GM23338 (cell line): ENCODE measurements around the gene SHISA9. TPM values are rescaled to one million over a fixed set of nuclear protein-coding genes. Genes with fewer than 3 reads are reported as not detected.

Experiments
- ATAC-seq: fragments of 200-7000 bp; cut with Tn5 transposase; 3 replicates; pipeline ENCODE4 v1.9.1; 2020
- DNase-seq: peaks from one replicate; pipeline ENCODE4 v3.0.0-alpha.2; 2015; ENCODE audit warnings: low spot score
- H2AFZ ChIP-seq: fragments of 200-600 bp; sonication (generic); 2 replicates; pipeline ENCODE4 v1.8.0; 2016; ENCODE audit warnings: antibody characterized with exemption, mild to moderate bottlenecking, moderate library complexity
- H3F3A ChIP-seq: fragments of 200-600 bp; sonication (generic); replicated peaks from 2 replicates; pipeline ENCODE4 v1.8.0; 2017; ENCODE audit warnings: antibody characterized with exemption, mixed run types, low read depth
- H3K27ac ChIP-seq: fragments of 200-600 bp; sonication (generic); 2 replicates; pipeline ENCODE4 v1.6.1; 2016; ENCODE audit warnings: low read depth
- H3K27me3 ChIP-seq: fragments of 200-600 bp; sonication (generic); 2 replicates; pipeline ENCODE4 v1.8.0; 2016; ENCODE audit warnings: mild to moderate bottlenecking, mixed run types, moderate library complexity; ENCODE audit not compliant: insufficient read depth
- H3K36me3 ChIP-seq: fragments of 200-600 bp; sonication (generic); 2 replicates; pipeline ENCODE4 v1.8.0; 2016; ENCODE audit warnings: mild to moderate bottlenecking; ENCODE audit not compliant: insufficient read depth
- H3K4me1 ChIP-seq: fragments of 200-600 bp; sonication (generic); 2 replicates; pipeline ENCODE4 v1.8.0; 2016; ENCODE audit warnings: mild to moderate bottlenecking, moderate library complexity; ENCODE audit not compliant: insufficient read depth
- H3K4me2 ChIP-seq: fragments of 200-600 bp; sonication (generic); 2 replicates; pipeline ENCODE4 v1.7.1; 2017; ENCODE audit warnings: mixed run types
- H3K4me3 ChIP-seq: fragments of 200-600 bp; sonication (generic); 2 replicates; pipeline ENCODE4 v1.6.1; 2016; ENCODE audit warnings: mixed run types
- H3K79me2 ChIP-seq: fragments of 200-600 bp; sonication (generic); replicated peaks from 2 replicates; pipeline ENCODE4 v1.8.0; 2017; ENCODE audit warnings: mild to moderate bottlenecking; ENCODE audit not compliant: insufficient read depth
- H3K9me2 ChIP-seq: fragments of 200-600 bp; sonication (generic); 2 replicates; pipeline ENCODE4 v1.8.0; 2017; ENCODE audit not compliant: insufficient read depth
- H4K20me1 ChIP-seq: fragments of 200-600 bp; sonication (generic); replicated peaks from 2 replicates; pipeline ENCODE4 v1.8.0; 2017; ENCODE audit warnings: mild to moderate bottlenecking; ENCODE audit not compliant: insufficient read depth
- H3K27ac Mint-ChIP-seq: 2 replicates; pipeline ENCODE4 v1.8.0; 2020; ENCODE audit warnings: inconsistent platforms, mild to moderate bottlenecking, moderate library complexity, mixed read lengths
- H3K27me3 Mint-ChIP-seq: 3 replicates; pipeline ENCODE4 v1.8.0; 2022; ENCODE audit warnings: low read depth, mild to moderate bottlenecking, moderate library complexity, mixed read lengths, inconsistent platforms; ENCODE audit not compliant: insufficient read depth, poor library complexity
- H3K36me3 Mint-ChIP-seq: 3 replicates; pipeline ENCODE4 v1.8.0; 2021; ENCODE audit warnings: low read depth, mild to moderate bottlenecking, inconsistent platforms, moderate library complexity, mixed read lengths
- H3K4me1 Mint-ChIP-seq: 3 replicates; pipeline ENCODE4 v1.8.0; 2020; ENCODE audit warnings: mild to moderate bottlenecking, inconsistent platforms, mixed read lengths
- H3K4me3 Mint-ChIP-seq: 3 replicates; pipeline ENCODE4 v1.8.0; 2021; ENCODE audit warnings: moderate library complexity, mild to moderate bottlenecking, inconsistent platforms, mixed read lengths
- H3K9me3 Mint-ChIP-seq: 3 replicates; pipeline ENCODE4 v1.8.0; 2020; ENCODE audit warnings: moderate library complexity, mild to moderate bottlenecking, inconsistent platforms, mixed read lengths
- CREB1 ChIP-seq: fragments of 250-450 bp; sonication (Bioruptor Pico); IDR thresholded peaks from 2 replicates; pipeline ENCODE4 v1.5.0; 2020; ENCODE audit warnings: low read depth, mild to moderate bottlenecking, moderate library complexity
- ETS1 ChIP-seq: IDR thresholded peaks from 2 replicates; pipeline ENCODE4 v1.6.1; 2016; ENCODE audit warnings: antibody characterized with exemption
- EZH2 ChIP-seq: fragments of 200-600 bp; sonication (generic); IDR thresholded peaks from one replicate; pipeline ENCODE4 v1.8.0; 2017; ENCODE audit warnings: antibody characterized with exemption, mild to moderate bottlenecking, low read depth; ENCODE audit not compliant: unreplicated experiment
- EZH2phosphoT487 ChIP-seq: fragments of 200-600 bp; sonication (generic); IDR thresholded peaks from one replicate; pipeline ENCODE4 v1.8.1; 2018; ENCODE audit warnings: antibody characterized with exemption; ENCODE audit not compliant: unreplicated experiment
- JUNB ChIP-seq: IDR thresholded peaks from one replicate; pipeline ENCODE4 v1.6.1; 2016; ENCODE audit warnings: antibody characterized with exemption; ENCODE audit not compliant: unreplicated experiment
- NANOG ChIP-seq: IDR thresholded peaks from 2 replicates; pipeline ENCODE4 v1.6.1; 2016; ENCODE audit warnings: antibody characterized with exemption, borderline replicate concordance
- POLR2AphosphoS5 ChIP-seq: IDR thresholded peaks from 2 replicates; pipeline ENCODE4 v1.6.1; 2016; ENCODE audit warnings: antibody characterized with exemption, low read depth
- STAT1 ChIP-seq: IDR thresholded peaks from one replicate; pipeline ENCODE4 v1.6.1; 2016; ENCODE audit warnings: antibody characterized with exemption; ENCODE audit not compliant: unreplicated experiment
- ZNF331 ChIP-seq: fragments of 250-450 bp; sonication (Bioruptor Pico); IDR thresholded peaks from 2 replicates; pipeline ENCODE4 v1.5.0; 2020; ENCODE audit warnings: low read depth, mild to moderate bottlenecking, moderate library complexity
- polyA plus RNA-seq: library from polyadenylated mRNA; unstranded; fragments of >200 nt; fragmentation: Nextera tagmentation; extraction: Ambion mirVana; gene quantifications from 2 replicates; pipeline ENCODE4 v1.2.1, GENCODE V29; 2016
- total RNA-seq: library from RNA; depleted of rRNA; stranded (reverse); fragments of >200 nt; shearing (Covaris generic); gene quantifications from 2 replicates; pipeline ENCODE4 v1.2.3, GENCODE V29; 2014
- TF ChIP-seq, protein P1 (sequence below), 2 experiments: fragments of 200-600 bp in 1 of 2; sonication (generic) in 1 of 2; conservative IDR thresholded peaks; 2 replicates each; pipeline versions ENCODE4 v1.5.1 to v1.6.1; 2016 to 2017; ENCODE audit warnings: antibody characterized with exemption in 2 of 2, low read depth in 2 of 2, mild to moderate bottlenecking in 2 of 2, moderate library complexity in 1 of 2
- TF ChIP-seq, protein P2 (sequence below): IDR thresholded peaks from one replicate; pipeline ENCODE4 v1.6.1; 2018; ENCODE audit warnings: antibody characterized with exemption; ENCODE audit not compliant: unreplicated experiment

Gene SHISA9
- total and polyA plus RNA-seq, 2 experiments from 2014 or later = 10.4 to 45.6 TPM

DNA sequence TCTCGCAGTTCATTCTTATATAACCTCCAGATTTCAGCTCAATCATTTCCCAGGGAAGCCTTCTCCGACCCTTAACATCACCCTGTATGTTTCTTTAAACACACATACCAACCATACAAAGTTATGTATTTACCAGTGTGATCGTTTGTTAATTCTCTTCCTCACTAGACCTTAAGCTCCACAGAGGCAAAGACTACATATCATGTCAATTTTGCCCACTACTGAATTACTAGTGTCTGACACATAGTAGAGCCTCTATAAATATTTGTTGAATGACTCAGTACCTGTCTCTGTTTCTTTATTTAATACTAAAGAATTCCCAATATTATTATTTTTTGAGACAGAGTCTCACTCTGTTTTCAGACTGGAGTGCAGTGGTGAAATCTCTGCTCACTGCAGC, 137.2 kb downstream of the SHISA9 start:
- Mint-ChIP-seq H3K27me3 (peaks cover 7% of the 10 kb centered on the region), H3K9me3 (peaks cover 9% of the 10 kb centered on the region), H3K4me3 (no peak overlapping the region), H3K36me3 (peaks cover 8% of the 10 kb centered on the region), H3K4me1 (peaks cover 24% of the 10 kb centered on the region), H3K27ac (no peak overlapping the region)
- no peak overlapping the region for H3K4me2 ChIP-seq
- peaks cover 23% of the 10 kb centered on the region for H3K4me1 ChIP-seq
- DNase-seq (no peak), ATAC-seq (no peak)
- no peaks in the 10 kb centered on the region for H3K27me3 ChIP-seq
- no peaks in the 10 kb centered on the region for H3K36me3 ChIP-seq
- no peak overlapping the region for H2AFZ ChIP-seq
- H3K4me3 ChIP-seq = no peak overlapping the region
- peaks cover 17% of the 10 kb centered on the region for H4K20me1 ChIP-seq
- H3K79me2 ChIP-seq = peaks cover 37% of the 10 kb centered on the region
- no peak for TF ChIP-seq ZNF331
- TF ChIP-seq ETS1 = no peak
- no peak for TF ChIP-seq CREB1
- TF ChIP-seq JUNB = no peak
- TF ChIP-seq, protein P1, sequence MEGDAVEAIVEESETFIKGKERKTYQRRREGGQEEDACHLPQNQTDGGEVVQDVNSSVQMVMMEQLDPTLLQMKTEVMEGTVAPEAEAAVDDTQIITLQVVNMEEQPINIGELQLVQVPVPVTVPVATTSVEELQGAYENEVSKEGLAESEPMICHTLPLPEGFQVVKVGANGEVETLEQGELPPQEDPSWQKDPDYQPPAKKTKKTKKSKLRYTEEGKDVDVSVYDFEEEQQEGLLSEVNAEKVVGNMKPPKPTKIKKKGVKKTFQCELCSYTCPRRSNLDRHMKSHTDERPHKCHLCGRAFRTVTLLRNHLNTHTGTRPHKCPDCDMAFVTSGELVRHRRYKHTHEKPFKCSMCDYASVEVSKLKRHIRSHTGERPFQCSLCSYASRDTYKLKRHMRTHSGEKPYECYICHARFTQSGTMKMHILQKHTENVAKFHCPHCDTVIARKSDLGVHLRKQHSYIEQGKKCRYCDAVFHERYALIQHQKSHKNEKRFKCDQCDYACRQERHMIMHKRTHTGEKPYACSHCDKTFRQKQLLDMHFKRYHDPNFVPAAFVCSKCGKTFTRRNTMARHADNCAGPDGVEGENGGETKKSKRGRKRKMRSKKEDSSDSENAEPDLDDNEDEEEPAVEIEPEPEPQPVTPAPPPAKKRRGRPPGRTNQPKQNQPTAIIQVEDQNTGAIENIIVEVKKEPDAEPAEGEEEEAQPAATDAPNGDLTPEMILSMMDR (conservative IDR thresholded peaks at IDR 0.05; ENCODE audit: low read depth in 2 of 2) = no peak
- TF ChIP-seq POLR2AphosphoS5 = no peak
- no peak for TF ChIP-seq EZH2
- TF ChIP-seq EZH2phosphoT487 = no peak
- H3K9me2 ChIP-seq = peaks cover 8% of the 10 kb centered on the region; the same call in 1 of the 2 replicates
- no peak overlapping the region for H3K27ac ChIP-seq
- H3F3A ChIP-seq = no peaks in the 10 kb centered on the region

DNA sequence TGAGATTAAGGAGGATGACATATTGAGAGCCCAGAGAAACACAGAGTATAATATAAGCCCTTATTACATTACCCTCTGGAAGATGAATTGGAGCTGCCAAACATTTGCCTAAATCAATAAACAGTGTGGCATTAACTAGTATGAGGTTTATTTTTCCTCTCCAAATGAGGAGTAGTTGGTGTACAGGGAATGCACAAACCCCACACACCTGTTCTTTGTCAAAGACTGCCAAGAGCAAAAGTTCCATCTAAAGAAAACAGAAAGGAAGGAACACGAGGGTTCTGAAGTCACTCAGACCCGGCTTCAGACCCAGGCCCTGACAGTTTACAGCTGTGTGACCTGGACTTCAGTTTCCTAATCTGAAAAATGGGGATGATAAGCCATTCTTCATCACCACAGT, 138.1 kb downstream of the SHISA9 start:
- no peak for ATAC-seq
- no peak for TF ChIP-seq STAT1
- TF ChIP-seq NANOG = no peak
- TF ChIP-seq ZNF331 = no peak
- no peak for TF ChIP-seq POLR2AphosphoS5
- TF ChIP-seq, protein P2, sequence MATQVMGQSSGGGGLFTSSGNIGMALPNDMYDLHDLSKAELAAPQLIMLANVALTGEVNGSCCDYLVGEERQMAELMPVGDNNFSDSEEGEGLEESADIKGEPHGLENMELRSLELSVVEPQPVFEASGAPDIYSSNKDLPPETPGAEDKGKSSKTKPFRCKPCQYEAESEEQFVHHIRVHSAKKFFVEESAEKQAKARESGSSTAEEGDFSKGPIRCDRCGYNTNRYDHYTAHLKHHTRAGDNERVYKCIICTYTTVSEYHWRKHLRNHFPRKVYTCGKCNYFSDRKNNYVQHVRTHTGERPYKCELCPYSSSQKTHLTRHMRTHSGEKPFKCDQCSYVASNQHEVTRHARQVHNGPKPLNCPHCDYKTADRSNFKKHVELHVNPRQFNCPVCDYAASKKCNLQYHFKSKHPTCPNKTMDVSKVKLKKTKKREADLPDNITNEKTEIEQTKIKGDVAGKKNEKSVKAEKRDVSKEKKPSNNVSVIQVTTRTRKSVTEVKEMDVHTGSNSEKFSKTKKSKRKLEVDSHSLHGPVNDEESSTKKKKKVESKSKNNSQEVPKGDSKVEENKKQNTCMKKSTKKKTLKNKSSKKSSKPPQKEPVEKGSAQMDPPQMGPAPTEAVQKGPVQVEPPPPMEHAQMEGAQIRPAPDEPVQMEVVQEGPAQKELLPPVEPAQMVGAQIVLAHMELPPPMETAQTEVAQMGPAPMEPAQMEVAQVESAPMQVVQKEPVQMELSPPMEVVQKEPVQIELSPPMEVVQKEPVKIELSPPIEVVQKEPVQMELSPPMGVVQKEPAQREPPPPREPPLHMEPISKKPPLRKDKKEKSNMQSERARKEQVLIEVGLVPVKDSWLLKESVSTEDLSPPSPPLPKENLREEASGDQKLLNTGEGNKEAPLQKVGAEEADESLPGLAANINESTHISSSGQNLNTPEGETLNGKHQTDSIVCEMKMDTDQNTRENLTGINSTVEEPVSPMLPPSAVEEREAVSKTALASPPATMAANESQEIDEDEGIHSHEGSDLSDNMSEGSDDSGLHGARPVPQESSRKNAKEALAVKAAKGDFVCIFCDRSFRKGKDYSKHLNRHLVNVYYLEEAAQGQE = no peak

More for the DNA sequence above, 138.1 kb downstream of the SHISA9 start:
- H2AFZ ChIP-seq = no peak overlapping the region
- H3K9me2 ChIP-seq = 0 out of 2 replicates have a peak, but pooled peaks cover 2% of the 10 kb centered on the region
- H3K36me3 Mint-ChIP-seq = peaks cover 8% of the 10 kb centered on the region
- H3K79me2 ChIP-seq = peaks cover 43% of the 10 kb centered on the region
- peaks cover 9% of the 10 kb centered on the region for H3K9me3 Mint-ChIP-seq
- no peak overlapping the region for H3K4me3 Mint-ChIP-seq
- DNase-seq = no peak
- peaks cover 7% of the 10 kb centered on the region for H3K27me3 Mint-ChIP-seq
- no peak overlapping the region for H3K4me3 ChIP-seq
- H3K36me3 ChIP-seq = no peaks in the 10 kb centered on the region
- H3K27me3 ChIP-seq = no peaks in the 10 kb centered on the region
- no peak overlapping the region for H3K27ac ChIP-seq
- no peaks in the 10 kb centered on the region for H3F3A ChIP-seq
- H3K4me1 Mint-ChIP-seq = peaks cover 24% of the 10 kb centered on the region
- no peak overlapping the region for H3K4me2 ChIP-seq
- H4K20me1 ChIP-seq = peaks cover 17% of the 10 kb centered on the region
- H3K27ac Mint-ChIP-seq = no peak overlapping the region
- H3K4me1 ChIP-seq = peaks cover 23% of the 10 kb centered on the region
